Measurements from ENCODE around the gene NEBL. TPM values are rescaled to one million over a fixed set of nuclear protein-coding genes. Genes with fewer than 3 reads are reported as not detected.

Gene NEBL
- total RNA-seq, 2 experiments from 2014 or later: not detected

DNA sequence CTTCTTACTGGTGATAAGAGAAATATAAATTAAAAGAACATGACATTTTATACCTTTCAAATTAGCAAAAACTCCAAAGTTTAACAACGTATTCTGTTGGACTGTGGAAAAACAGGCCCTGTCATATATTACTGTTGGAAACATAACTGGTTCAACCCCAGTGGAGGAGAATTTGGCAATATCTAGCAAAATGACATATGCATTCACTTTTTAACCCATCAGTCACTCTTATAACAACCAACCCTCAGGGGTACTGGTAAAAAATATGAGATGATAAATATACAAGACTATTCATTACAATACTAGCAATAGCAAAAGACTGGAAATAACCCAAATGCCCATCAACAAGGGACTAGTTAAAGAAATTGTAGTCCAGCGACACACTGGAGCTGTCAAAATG lies 22.9 kb upstream of the NEBL start:
- ATAC-seq (ENCODE audit: low read depth) (no peak), DNase-seq (no peak)
- Mint-ChIP-seq H3K27ac (no peak overlapping the region), H3K27me3 (no peaks in the 10 kb centered on the region), H3K36me3 (no peaks in the 10 kb centered on the region), H3K4me1 (no peaks in the 10 kb centered on the region), H3K4me3 (no peak overlapping the region), H3K9me3 (no peaks in the 10 kb centered on the region)
- POLR2A ChIA-PET: no interaction called here

DNA sequence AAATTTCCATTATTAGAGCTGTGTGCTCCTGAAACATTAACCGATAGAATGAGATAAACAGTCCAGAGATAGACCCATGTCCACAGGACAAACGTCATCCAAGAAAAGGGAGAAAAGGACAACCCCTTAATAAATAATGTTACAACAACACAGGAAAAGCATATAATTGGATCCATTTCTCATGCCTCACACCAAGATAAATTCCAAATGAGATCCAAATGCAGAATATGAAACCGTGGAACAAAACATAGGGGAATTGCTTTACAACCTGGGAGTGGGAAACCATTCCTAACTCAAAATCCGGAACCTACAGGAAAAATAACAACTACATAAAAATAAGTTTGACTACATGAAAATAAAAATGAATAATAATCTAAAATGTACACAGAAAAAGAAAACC lies 22.4 kb upstream of the NEBL start:
- no peaks in the 10 kb centered on the region for H3K9me3 Mint-ChIP-seq
- no peak overlapping the region for H3K27ac Mint-ChIP-seq
- H3K4me1 Mint-ChIP-seq: no peaks in the 10 kb centered on the region
- no peak for ATAC-seq (ENCODE audit: low read depth)
- H3K27me3 Mint-ChIP-seq: no peaks in the 10 kb centered on the region
- no peak overlapping the region for H3K4me3 Mint-ChIP-seq
- POLR2A ChIA-PET: no interaction called here
- DNase-seq: no peak
- no peaks in the 10 kb centered on the region for H3K36me3 Mint-ChIP-seq

DNA sequence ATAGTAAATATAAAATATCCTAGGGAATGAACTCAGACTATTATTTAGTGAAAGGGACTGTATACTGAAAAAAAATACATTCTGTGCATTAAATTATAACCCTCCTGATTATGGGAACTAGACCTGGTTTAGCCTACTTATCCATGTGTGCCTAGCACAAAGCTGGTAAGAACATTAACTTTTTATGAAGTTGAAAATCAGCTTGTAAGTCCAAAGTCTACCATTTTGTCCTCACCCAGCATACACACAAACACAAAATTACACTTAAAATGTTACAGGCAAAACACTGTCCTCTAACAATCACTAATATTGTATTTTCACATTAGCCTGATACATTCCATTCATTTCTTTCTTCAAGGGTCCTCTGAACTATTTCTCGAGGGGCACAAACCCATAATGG lies 19.9 kb upstream of the NEBL start:
- Mint-ChIP-seq H3K27me3 (no peaks in the 10 kb centered on the region), H3K36me3 (no peaks in the 10 kb centered on the region), H3K4me3 (no peak overlapping the region), H3K27ac (no peak overlapping the region), H3K9me3 (peaks cover 1% of the 10 kb centered on the region), H3K4me1 (no peaks in the 10 kb centered on the region)
- POLR2A ChIA-PET: no interaction called here
- DNase-seq: no peak
- ATAC-seq (ENCODE audit: low read depth): no peak

DNA sequence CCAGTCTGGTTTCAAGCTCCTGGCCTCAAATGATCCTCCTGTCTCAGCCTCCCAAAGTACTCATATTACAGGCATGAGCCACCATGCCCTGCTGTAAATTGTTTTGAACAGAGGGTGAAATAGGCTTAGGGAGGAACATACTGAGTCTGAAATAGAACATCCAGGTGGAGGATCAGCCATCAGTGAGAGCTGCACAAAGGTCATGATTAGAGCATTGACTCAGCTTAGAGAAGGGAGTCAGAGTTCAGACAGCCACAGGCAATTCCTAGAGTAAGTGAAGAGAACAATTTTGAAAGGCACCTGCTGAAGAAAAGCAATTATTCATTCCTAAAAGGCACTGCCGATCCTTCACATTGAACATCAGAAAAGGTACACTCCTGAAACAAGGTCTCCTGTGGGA lies 15.9 kb upstream of the NEBL start:
- peaks cover 1% of the 10 kb centered on the region for H3K9me3 Mint-ChIP-seq
- H3K4me3 Mint-ChIP-seq: no peak overlapping the region
- no peaks in the 10 kb centered on the region for H3K4me1 Mint-ChIP-seq
- POLR2A ChIA-PET: no interaction called here
- no peaks in the 10 kb centered on the region for H3K27me3 Mint-ChIP-seq
- DNase-seq (no peak), ATAC-seq (ENCODE audit: low read depth) (no peak)
- no peaks in the 10 kb centered on the region for H3K36me3 Mint-ChIP-seq
- H3K27ac Mint-ChIP-seq: no peak overlapping the region

DNA sequence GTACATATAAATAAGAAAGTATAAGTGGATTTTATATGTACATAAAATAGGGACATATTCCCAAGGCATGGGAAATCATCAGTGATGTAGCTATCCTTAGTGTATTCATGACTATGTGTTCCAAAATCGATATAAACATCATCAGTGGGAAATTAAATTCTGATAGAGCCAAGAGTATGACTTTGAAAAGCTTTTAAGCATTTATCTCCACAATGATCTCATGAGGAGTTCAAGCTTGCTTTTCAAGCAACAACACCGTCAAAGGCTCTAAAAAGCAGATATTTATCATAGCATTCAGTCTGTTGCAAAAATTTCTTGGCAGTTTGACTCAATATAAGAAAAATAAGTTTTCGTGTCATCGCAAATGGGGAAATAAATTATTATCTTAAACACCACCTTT lies 14.5 kb upstream of the NEBL start:
- ATAC-seq (ENCODE audit: low read depth): no peak
- no peak overlapping the region for H3K4me3 Mint-ChIP-seq
- H3K36me3 Mint-ChIP-seq: no peaks in the 10 kb centered on the region
- no peaks in the 10 kb centered on the region for H3K4me1 Mint-ChIP-seq
- DNase-seq: no peak
- H3K27ac Mint-ChIP-seq: no peak overlapping the region
- POLR2A ChIA-PET: no interaction called here
- peaks cover 1% of the 10 kb centered on the region for H3K9me3 Mint-ChIP-seq
- no peaks in the 10 kb centered on the region for H3K27me3 Mint-ChIP-seq

DNA sequence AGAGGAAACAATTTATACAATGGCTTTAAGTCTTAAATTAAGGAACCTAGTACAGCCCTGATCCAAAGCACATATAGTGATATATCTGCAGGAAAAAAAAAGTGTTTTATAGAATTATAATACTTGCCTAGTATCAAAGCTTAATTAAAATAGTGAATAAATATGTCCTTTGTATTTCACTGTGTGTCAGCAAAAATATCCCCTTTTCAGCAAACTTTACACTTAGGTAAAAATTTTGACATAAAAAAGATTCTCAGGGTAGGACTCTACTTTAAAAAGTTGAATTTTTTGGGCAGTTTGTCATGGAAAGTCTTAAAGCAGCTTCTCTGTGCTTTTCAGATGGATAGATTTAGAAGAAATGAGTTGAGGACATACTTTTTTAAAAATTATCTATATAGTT lies 12.7 kb upstream of the NEBL start:
- no peak overlapping the region for H3K27ac Mint-ChIP-seq
- POLR2A ChIA-PET: no interaction called here
- H3K4me1 Mint-ChIP-seq: no peaks in the 10 kb centered on the region
- no peaks in the 10 kb centered on the region for H3K27me3 Mint-ChIP-seq
- ATAC-seq (ENCODE audit: low read depth) (no peak), DNase-seq (no peak)
- no peaks in the 10 kb centered on the region for H3K36me3 Mint-ChIP-seq
- H3K4me3 Mint-ChIP-seq: no peak overlapping the region
- H3K9me3 Mint-ChIP-seq: peaks cover 1% of the 10 kb centered on the region

DNA sequence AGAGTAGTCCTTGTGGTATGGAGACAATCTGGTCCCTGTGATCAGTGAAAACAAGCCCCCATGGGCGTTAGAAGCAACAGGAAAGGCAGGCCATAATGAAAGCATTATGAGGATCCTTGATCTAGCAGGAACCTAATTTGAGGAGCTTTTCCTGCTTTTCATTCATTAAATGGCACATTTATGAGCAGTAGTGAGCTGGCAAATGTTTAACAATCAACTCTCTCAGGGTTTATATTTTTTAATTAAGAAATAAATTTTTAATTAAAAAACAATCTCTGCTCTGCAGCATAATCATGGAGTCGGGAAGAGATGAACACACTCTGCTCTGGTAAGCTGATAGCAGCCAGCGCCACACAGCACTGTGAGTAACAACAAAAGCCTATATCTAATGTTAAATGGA lies 11.3 kb upstream of the NEBL start:
- H3K4me1 Mint-ChIP-seq: no peaks in the 10 kb centered on the region
- ATAC-seq (ENCODE audit: low read depth) (no peak), DNase-seq (no peak)
- no peaks in the 10 kb centered on the region for H3K36me3 Mint-ChIP-seq
- H3K9me3 Mint-ChIP-seq: no peaks in the 10 kb centered on the region
- no peak overlapping the region for H3K4me3 Mint-ChIP-seq
- POLR2A ChIA-PET: no interaction called here
- no peaks in the 10 kb centered on the region for H3K27me3 Mint-ChIP-seq
- no peak overlapping the region for H3K27ac Mint-ChIP-seq

DNA sequence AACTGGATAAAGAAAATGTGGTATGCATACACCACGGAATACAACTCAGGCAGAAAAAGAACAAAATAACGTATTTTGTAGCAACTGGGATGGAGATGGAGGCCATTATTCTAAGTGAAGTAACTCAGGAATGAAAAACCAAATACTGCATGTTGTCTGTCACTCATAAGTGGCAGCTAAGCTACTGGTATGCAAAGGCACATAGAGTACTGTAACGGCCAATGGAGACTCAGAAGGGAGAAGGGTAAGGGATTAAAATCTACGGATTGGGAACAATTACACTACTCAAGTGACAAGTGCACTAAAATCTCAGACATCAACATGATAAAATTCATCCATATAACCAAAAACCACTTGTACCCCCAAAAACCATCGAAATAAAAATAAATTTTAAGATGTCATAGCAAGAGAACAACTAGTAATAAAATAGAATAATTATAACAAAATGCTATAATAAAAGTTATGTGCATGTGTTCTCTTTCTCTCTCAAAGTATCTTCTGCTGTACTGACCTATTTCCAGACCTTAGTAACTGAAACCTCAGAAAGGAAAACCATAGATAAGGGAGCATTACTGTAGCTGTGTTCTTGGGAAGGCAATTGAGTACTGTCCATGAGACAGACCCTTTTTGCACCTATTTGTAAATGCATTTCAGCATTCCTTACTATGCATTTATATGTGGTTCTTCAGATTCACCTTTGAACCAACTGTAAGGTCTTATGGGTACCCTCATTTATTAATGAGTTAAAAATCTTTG lies 6.7 kb upstream of the NEBL start:
- Mint-ChIP-seq H3K4me1 (no peaks in the 10 kb centered on the region), H3K36me3 (no peaks in the 10 kb centered on the region), H3K9me3 (no peaks in the 10 kb centered on the region), H3K4me3 (no peak overlapping the region), H3K27me3 (no peaks in the 10 kb centered on the region), H3K27ac (no peak overlapping the region)
- ATAC-seq (ENCODE audit: low read depth) (no peak), DNase-seq (no peak)
- POLR2A ChIA-PET: no interaction called here

DNA sequence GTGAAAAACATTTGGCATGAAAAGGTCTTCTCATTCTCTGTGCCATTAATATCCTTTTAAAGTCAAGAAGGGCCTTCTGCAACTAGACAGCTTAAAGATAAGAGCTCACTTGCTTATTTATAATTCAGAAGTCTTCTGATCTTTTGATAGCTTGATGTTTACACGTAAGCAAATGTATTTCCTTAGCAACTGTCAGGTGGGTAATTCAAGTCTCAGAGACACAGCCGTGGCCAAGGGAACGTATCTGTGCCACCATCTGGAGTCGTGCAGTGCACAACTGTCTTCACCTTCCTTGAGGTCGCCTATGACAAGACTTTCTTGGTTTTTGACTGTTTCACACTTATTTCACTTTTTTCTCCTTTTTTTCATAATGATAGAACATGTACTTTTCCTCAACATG lies 4.0 kb upstream of the NEBL start:
- no peak overlapping the region for H3K27ac Mint-ChIP-seq
- H3K4me3 Mint-ChIP-seq: no peak overlapping the region
- H3K36me3 Mint-ChIP-seq: no peaks in the 10 kb centered on the region
- H3K27me3 Mint-ChIP-seq: no peaks in the 10 kb centered on the region
- DNase-seq: no peak
- no peak for ATAC-seq (ENCODE audit: low read depth)
- POLR2A ChIA-PET: no interaction called here
- H3K4me1 Mint-ChIP-seq: no peaks in the 10 kb centered on the region
- H3K9me3 Mint-ChIP-seq: no peaks in the 10 kb centered on the region

DNA sequence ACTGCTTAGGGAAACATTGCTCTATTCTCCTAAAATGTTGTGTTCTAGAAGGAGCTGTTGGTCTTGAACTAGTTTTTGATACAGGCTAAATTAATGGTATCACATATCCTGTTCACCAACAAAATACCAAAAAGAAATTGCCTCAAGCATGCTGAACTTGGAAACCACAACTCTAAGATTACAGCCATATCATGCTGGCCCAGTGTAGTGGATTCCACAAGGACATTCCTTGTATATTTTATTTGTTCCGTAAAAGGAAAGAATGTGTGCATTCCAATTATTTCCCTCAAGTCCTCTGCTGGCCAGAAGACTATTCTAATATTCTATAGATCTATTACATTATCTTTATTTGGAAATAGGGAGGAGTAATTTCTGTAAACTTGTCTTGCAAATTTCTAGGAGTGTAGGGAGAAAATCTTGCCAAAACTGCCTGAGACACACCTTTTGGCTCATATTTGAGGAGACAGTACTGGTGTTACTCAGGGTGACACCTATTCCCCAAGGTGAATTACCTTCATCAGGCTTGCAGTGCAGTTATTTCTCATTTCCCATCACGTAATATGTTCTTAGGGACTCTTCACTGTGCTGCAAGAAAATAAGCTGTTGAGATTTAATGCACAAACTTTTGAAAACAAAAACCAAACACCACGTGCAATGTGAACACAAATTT lies 1.9 kb upstream of the NEBL start:
- Mint-ChIP-seq H3K27me3 (no peaks in the 10 kb centered on the region), H3K36me3 (no peaks in the 10 kb centered on the region)

DNA sequence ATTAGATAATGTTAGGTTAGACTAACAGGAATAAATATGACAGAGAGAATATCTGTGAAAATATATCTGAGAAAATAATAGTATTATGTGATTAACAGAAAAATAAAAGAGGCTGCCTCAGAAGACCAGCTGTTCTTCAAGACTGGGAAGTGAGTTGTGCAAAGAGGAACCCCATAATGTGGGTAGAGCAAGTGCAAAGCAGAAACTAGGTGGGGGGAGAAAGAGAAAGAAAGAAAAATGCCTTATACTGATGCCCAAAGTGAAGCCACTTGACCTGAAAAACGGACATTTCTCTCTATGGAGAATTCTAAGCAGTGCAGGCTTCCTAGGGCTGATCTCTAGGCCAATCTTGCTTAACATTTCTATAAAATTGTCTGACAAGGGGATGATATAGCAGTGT lies 3.8 kb downstream of the NEBL start:
- Mint-ChIP-seq H3K36me3 (no peaks in the 10 kb centered on the region), H3K4me1 (no peaks in the 10 kb centered on the region), H3K27ac (no peak overlapping the region), H3K4me3 (no peak overlapping the region), H3K9me3 (no peaks in the 10 kb centered on the region), H3K27me3 (no peaks in the 10 kb centered on the region)
- POLR2A ChIA-PET: no interaction called here
- no peak for DNase-seq
- no peak for ATAC-seq (ENCODE audit: low read depth)

More for the DNA sequence above, 1.9 kb upstream of the NEBL start:
- Mint-ChIP-seq H3K4me1 (no peaks in the 10 kb centered on the region), H3K4me3 (no peak overlapping the region), H3K9me3 (no peaks in the 10 kb centered on the region), H3K27ac (no peak overlapping the region)
- DNase-seq (no peak), ATAC-seq (ENCODE audit: low read depth) (no peak)
- POLR2A ChIA-PET: no interaction called here

DNA sequence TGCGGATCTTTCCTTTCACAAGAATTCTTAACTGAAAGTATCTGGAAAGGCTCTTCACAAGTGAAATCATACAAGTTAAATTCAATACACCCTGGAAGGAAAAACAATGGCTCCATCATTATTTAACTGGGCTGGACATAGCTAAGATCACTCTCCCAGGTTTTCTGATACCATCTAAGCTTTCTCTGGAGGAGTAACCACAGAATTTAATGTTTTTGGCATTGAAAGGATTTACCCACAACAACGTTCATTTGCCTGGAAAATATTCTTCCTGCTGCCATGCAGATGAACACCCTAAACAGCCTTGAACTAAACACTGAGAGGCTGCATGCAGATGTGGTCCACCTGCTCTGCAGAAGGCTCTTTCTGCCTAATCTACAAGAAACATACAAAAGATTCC lies 4.3 kb downstream of the NEBL start:
- ATAC-seq (ENCODE audit: low read depth) (no peak), DNase-seq (no peak)
- H3K27ac Mint-ChIP-seq: no peak overlapping the region
- no peaks in the 10 kb centered on the region for H3K4me1 Mint-ChIP-seq
- H3K36me3 Mint-ChIP-seq: no peaks in the 10 kb centered on the region
- no peak overlapping the region for H3K4me3 Mint-ChIP-seq
- no peaks in the 10 kb centered on the region for H3K27me3 Mint-ChIP-seq
- POLR2A ChIA-PET: no interaction called here
- no peaks in the 10 kb centered on the region for H3K9me3 Mint-ChIP-seq

DNA sequence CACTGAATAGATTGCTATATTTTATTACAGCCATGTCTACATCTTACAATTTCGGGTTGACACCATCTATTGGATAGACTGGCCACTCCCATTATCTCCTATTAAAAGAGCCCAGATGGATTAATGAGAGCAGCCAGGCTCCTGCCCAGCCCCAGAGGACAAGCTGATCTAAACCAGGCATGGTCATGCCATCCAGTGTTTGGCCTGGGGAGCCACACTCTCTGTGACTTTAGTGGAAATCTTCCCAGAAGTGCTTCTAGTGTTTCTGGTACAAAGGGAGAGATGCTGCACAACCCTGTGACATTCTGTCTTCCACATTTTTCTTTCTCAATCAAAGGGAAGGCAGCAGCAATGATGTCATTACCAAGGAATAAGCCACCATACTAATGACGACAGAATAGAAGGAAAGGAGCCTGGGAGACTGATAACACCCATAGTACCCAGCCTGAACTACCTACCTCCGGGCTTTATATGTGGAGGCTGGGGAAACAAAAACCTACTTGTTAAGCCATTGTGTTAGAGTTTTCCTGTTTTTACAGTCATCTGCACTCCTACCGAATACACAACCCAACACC lies 5.0 kb downstream of the NEBL start:
- no peak overlapping the region for H3K27ac Mint-ChIP-seq
- DNase-seq: no peak
- H3K9me3 Mint-ChIP-seq: no peaks in the 10 kb centered on the region
- no peaks in the 10 kb centered on the region for H3K36me3 Mint-ChIP-seq
- POLR2A ChIA-PET: no interaction called here
- H3K4me1 Mint-ChIP-seq: no peaks in the 10 kb centered on the region
- ATAC-seq (ENCODE audit: low read depth): no peak
- no peaks in the 10 kb centered on the region for H3K27me3 Mint-ChIP-seq
- no peak overlapping the region for H3K4me3 Mint-ChIP-seq

DNA sequence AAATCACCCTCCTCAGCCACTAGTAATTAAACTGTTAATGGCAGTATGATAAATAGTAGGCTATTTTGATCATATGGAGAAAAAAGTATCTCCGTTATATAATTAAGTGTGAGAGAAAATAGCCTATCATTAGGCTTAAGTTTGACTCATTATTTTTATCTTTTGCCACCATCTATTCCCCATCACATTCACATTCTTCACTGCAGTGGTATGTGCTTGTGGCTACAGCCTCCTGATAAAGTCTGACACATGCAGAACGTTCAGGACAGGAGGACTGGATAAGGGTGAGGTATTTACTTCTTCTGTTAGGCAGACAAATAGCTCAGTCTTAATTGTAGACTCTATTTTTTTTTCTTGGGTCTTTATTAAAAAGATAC lies 5.8 kb downstream of the NEBL start:
- Mint-ChIP-seq H3K4me1 (no peaks in the 10 kb centered on the region), H3K36me3 (no peaks in the 10 kb centered on the region), H3K27ac (no peak overlapping the region), H3K4me3 (no peak overlapping the region), H3K27me3 (no peaks in the 10 kb centered on the region), H3K9me3 (no peaks in the 10 kb centered on the region)
- DNase-seq (no peak), ATAC-seq (ENCODE audit: low read depth) (no peak)
- POLR2A ChIA-PET: no interaction called here
